BLaER1 (cell line): ENCODE data around the gene NUP214.
A peak's percentile ranks its signal among the peaks of the same experiment; 100 is the strongest.

Source experiments
- H3K27ac ChIP-seq: shearing (Covaris generic); formaldehyde crosslinking; 2 replicates; pipeline ENCODE4 v1.8.1; 2022
- H3K27me3 ChIP-seq: shearing (Covaris generic); formaldehyde crosslinking; 2 replicates; pipeline ENCODE4 v1.8.1; 2022
- H3K36me3 ChIP-seq: shearing (Covaris generic); formaldehyde crosslinking; 2 replicates; pipeline ENCODE4 v1.8.1; 2022
- H3K4me1 ChIP-seq: shearing (Covaris generic); formaldehyde crosslinking; 2 replicates; pipeline ENCODE4 v1.8.1; 2022
- H3K4me2 ChIP-seq: shearing (Covaris generic); formaldehyde crosslinking; 2 replicates; pipeline ENCODE4 v1.8.1; 2022
- H3K4me3 ChIP-seq: shearing (Covaris generic); formaldehyde crosslinking; 2 replicates; pipeline ENCODE4 v1.8.1; 2022
- H3K9ac ChIP-seq: shearing (Covaris generic); formaldehyde crosslinking; 2 replicates; pipeline ENCODE4 v1.8.1; 2022
- H3K9me3 ChIP-seq: shearing (Covaris generic); formaldehyde crosslinking; 2 replicates; pipeline ENCODE4 v1.8.1; 2022
- H4K20me1 ChIP-seq: shearing (Covaris generic); formaldehyde crosslinking; 2 replicates; pipeline ENCODE4 v1.8.1; 2022
- Cebpa-rat ChIP-seq: shearing (Covaris generic); IDR thresholded peaks from 2 replicates; pipeline ENCODE4 v1.8.1; 2022

The NUP214 gene

GRCh38 chr9:131169563-131170240 lies 44.3 kb downstream of the NUP214 start:
- no peak overlapping the region for H3K27ac ChIP-seq
- H3K36me3 ChIP-seq = peaks cover 89% of the 10 kb centered on the region
- TF ChIP-seq Cebpa-rat = no peak

GRCh38 chr9:131173995-131174394 lies 48.6 kb downstream of the NUP214 start:
- no peak overlapping the region for H3K4me3 ChIP-seq

More at GRCh38 chr9:131169563-131170240, 44.3 kb downstream of the NUP214 start:
- H3K27me3 ChIP-seq = no peaks in the 10 kb centered on the region
- no peak overlapping the region for H3K4me3 ChIP-seq
- no peak overlapping the region for H3K9ac ChIP-seq
- peaks cover 43% of the 10 kb centered on the region for H4K20me1 ChIP-seq
- H3K4me1 ChIP-seq = no peaks in the 10 kb centered on the region
- H3K9me3 ChIP-seq = no peaks in the 10 kb centered on the region
- no peak overlapping the region for H3K4me2 ChIP-seq

GRCh38 chr9:131174681-131175239 lies 49.4 kb downstream of the NUP214 start:
- Histone ChIP-seq H3K4me3 (no peak overlapping the region), H3K4me2 (no peak overlapping the region), H3K36me3 (peaks cover 88% of the 10 kb centered on the region), H3K27ac (no peak overlapping the region), H4K20me1 (peaks cover 10% of the 10 kb centered on the region), H3K9ac (no peak overlapping the region), H3K9me3 (no peaks in the 10 kb centered on the region), H3K27me3 (no peaks in the 10 kb centered on the region), H3K4me1 (peaks cover 23% of the 10 kb centered on the region)
- no peak for TF ChIP-seq Cebpa-rat

More at GRCh38 chr9:131173995-131174394, 48.6 kb downstream of the NUP214 start:
- Histone ChIP-seq H3K27ac (no peak overlapping the region), H3K4me1 (peaks cover 23% of the 10 kb centered on the region), H3K27me3 (no peaks in the 10 kb centered on the region), H3K9ac (no peak overlapping the region), H3K9me3 (no peaks in the 10 kb centered on the region), H3K4me2 (no peak overlapping the region), H3K36me3 (peaks cover 88% of the 10 kb centered on the region), H4K20me1 (peaks cover 18% of the 10 kb centered on the region)
- no peak for TF ChIP-seq Cebpa-rat

- H3K4me3 ChIP-seq = no peak overlapping the region
- peaks cover 23% of the 10 kb centered on the region for H3K4me1 ChIP-seq
- TF ChIP-seq Cebpa-rat = no peak
- H3K9ac ChIP-seq = peak overlapping the region; percentile 5; the same call in 1 of the 2 replicates
- peak overlapping the region; percentile 45 for H3K4me2 ChIP-seq
- H4K20me1 ChIP-seq = peaks cover 10% of the 10 kb centered on the region; the same call in 1 of the 2 replicates
- peaks cover 96% of the 10 kb centered on the region for H3K36me3 ChIP-seq
- H3K27ac ChIP-seq = 0 out of 2 replicates have a peak overlapping the region, but pooled peaks have one; percentile 18
- no peaks in the 10 kb centered on the region for H3K27me3 ChIP-seq
- no peaks in the 10 kb centered on the region for H3K9me3 ChIP-seq
Observed at GRCh38 chr9:131177898-131178297, 52.5 kb downstream of the NUP214 start.

- Histone ChIP-seq H3K27ac (no peak overlapping the region), H3K9me3 (no peaks in the 10 kb centered on the region), H3K27me3 (no peaks in the 10 kb centered on the region), H3K4me3 (no peak overlapping the region), H3K36me3 (peaks cover 96% of the 10 kb centered on the region), H3K4me2 (peak overlapping the region; percentile 45), H4K20me1 (peaks cover 10% of the 10 kb centered on the region; the same call in 1 of the 2 replicates), H3K9ac (no peak overlapping the region), H3K4me1 (peaks cover 23% of the 10 kb centered on the region)
- no peak for TF ChIP-seq Cebpa-rat
Observed at GRCh38 chr9:131178382-131178781, 53.0 kb downstream of the NUP214 start.

- Histone ChIP-seq H3K4me3 (no peak overlapping the region), H3K27ac (no peak overlapping the region), H3K9me3 (no peaks in the 10 kb centered on the region), H3K4me2 (no peak overlapping the region), H4K20me1 (peaks cover 10% of the 10 kb centered on the region; the same call in 1 of the 2 replicates), H3K27me3 (no peaks in the 10 kb centered on the region), H3K9ac (no peak overlapping the region), H3K4me1 (peaks cover 23% of the 10 kb centered on the region), H3K36me3 (peaks cover 90% of the 10 kb centered on the region)
- no peak for TF ChIP-seq Cebpa-rat
Observed at GRCh38 chr9:131178926-131179325, 53.5 kb downstream of the NUP214 start.

GRCh38 chr9:131179561-131180219 lies 54.3 kb downstream of the NUP214 start:
- no peak overlapping the region for H3K9ac ChIP-seq

GRCh38 chr9:131180454-131180853 lies 55.1 kb downstream of the NUP214 start:
- Histone ChIP-seq H3K27me3 (no peaks in the 10 kb centered on the region), H3K9ac (no peak overlapping the region), H4K20me1 (peaks cover 10% of the 10 kb centered on the region; the same call in 1 of the 2 replicates), H3K27ac (no peak overlapping the region), H3K4me1 (peaks cover 26% of the 10 kb centered on the region), H3K9me3 (no peaks in the 10 kb centered on the region), H3K4me2 (no peak overlapping the region), H3K36me3 (peaks cover 75% of the 10 kb centered on the region), H3K4me3 (no peak overlapping the region)
- TF ChIP-seq Cebpa-rat = no peak

More at GRCh38 chr9:131179561-131180219, 54.3 kb downstream of the NUP214 start:
- TF ChIP-seq Cebpa-rat = no peak
- Histone ChIP-seq H3K4me1 (peaks cover 23% of the 10 kb centered on the region), H3K27ac (no peak overlapping the region), H3K36me3 (peaks cover 83% of the 10 kb centered on the region), H3K4me2 (no peak overlapping the region), H3K27me3 (no peaks in the 10 kb centered on the region), H4K20me1 (peaks cover 10% of the 10 kb centered on the region; the same call in 1 of the 2 replicates), H3K9me3 (no peaks in the 10 kb centered on the region), H3K4me3 (no peak overlapping the region)

- Histone ChIP-seq H3K36me3 (peaks cover 71% of the 10 kb centered on the region), H3K9me3 (no peaks in the 10 kb centered on the region), H3K4me2 (no peak overlapping the region), H3K27ac (no peak overlapping the region), H3K4me1 (peaks cover 33% of the 10 kb centered on the region), H3K4me3 (no peak overlapping the region), H4K20me1 (peaks cover 10% of the 10 kb centered on the region; the same call in 1 of the 2 replicates), H3K9ac (no peak overlapping the region), H3K27me3 (no peaks in the 10 kb centered on the region)
- no peak for TF ChIP-seq Cebpa-rat
Observed at GRCh38 chr9:131181091-131181681, 55.8 kb downstream of the NUP214 start.
